H1 (cell line): ENCODE measurements around the gene CLASP2. TPM values are rescaled to one million over a fixed set of nuclear protein-coding genes. Genes with fewer than 3 reads are reported as not detected.

Experiments
- CTCF ChIA-PET: fragments of 300-600 bp; sonication (Branson Sonifier 250); formaldehyde crosslinking; loops from one replicate; lab custom pipeline; 2021; ENCODE audit not compliant: partially characterized antibody; lab: Charles Lee
- POLR2A ChIA-PET: fragments of 300-600 bp; sonication (Branson Sonifier 250); formaldehyde crosslinking; loops from one replicate; lab custom pipeline; 2021; ENCODE audit warnings: inconsistent platforms; ENCODE audit not compliant: partially characterized antibody; lab: Charles Lee
- DNase-seq, 2 experiments: peaks; one replicate each; pipeline versions ENCODE4 v3.0.0 to v3.0.0-alpha.2; 2010 to 2022; ENCODE audit warnings: low spot score in 2 of 2, low read depth in 1 of 2, mixed read lengths in 1 of 2
- FAIRE-seq: peaks from 2 replicates; lab custom pipeline; 2011; peaks lifted over from hg19 to GRCh38; lab: Jason Lieb, UNC
- H2AFZ ChIP-seq: 2 replicates; pipeline ENCODE4 v1.8.1; 2012; ENCODE audit warnings: low read length, inconsistent platforms
- H2AK5ac ChIP-seq: 2 replicates; pipeline ENCODE4 v1.6.1; 2013; ENCODE audit warnings: low read depth, low read length
- H2BK120ac ChIP-seq: replicated peaks from 2 replicates; pipeline ENCODE3; 2013; ENCODE audit warnings: low read depth, low read length, inconsistent platforms
- H2BK12ac ChIP-seq: 2 replicates; pipeline ENCODE4 v1.6.1; 2013; ENCODE audit warnings: low read depth, low read length
- H2BK15ac ChIP-seq: 2 replicates; pipeline ENCODE4 v1.6.1; 2013; ENCODE audit warnings: low read length
- H2BK20ac ChIP-seq: 2 replicates; pipeline ENCODE4 v1.6.1; 2013; ENCODE audit warnings: low read length
- H2BK5ac ChIP-seq: 2 replicates; pipeline ENCODE4 v1.6.1; 2013; ENCODE audit warnings: low read depth, low read length
- H3K14ac ChIP-seq: 2 replicates; pipeline ENCODE4 v1.6.1; 2013; ENCODE audit warnings: inconsistent platforms; ENCODE audit not compliant: insufficient read length
- H3K18ac ChIP-seq: 2 replicates; pipeline ENCODE4 v1.6.1; 2013; ENCODE audit warnings: low read length; ENCODE audit errors: extremely low read depth
- H3K23ac ChIP-seq: 2 replicates; pipeline ENCODE4 v1.6.1; 2013; ENCODE audit warnings: inconsistent platforms; ENCODE audit not compliant: insufficient read length
- H3K23me2 ChIP-seq: 2 replicates; pipeline ENCODE4 v1.6.1; 2013; ENCODE audit warnings: low read depth, low read length
- H3K27ac ChIP-seq: 2 replicates; pipeline ENCODE4 v1.6.1; 2011; ENCODE audit warnings: low read depth, low read length, inconsistent platforms
- H3K27me3 ChIP-seq, 4 experiments: replicated peaks in 1 of 4; 1 replicate in 1 of 4; 2 replicates in 3 of 4; pipeline versions ENCODE4 v1.6.1 to v1.8.1; 2011 to 2013; ENCODE audit warnings: low read length in 3 of 4, mild to moderate bottlenecking in 3 of 4, inconsistent platforms in 2 of 4, mixed read lengths in 2 of 4, moderate library complexity in 1 of 4; ENCODE audit not compliant: control insufficient read depth in 3 of 4, insufficient read depth in 3 of 4; ENCODE audit errors: extremely low read depth in 1 of 4
- H3K36me3 ChIP-seq, 4 experiments: 2 replicates each; pipeline versions ENCODE4 v1.6.1 to v1.8.1; 2011 to 2013; ENCODE audit warnings: mild to moderate bottlenecking in 4 of 4, low read length in 3 of 4, moderate library complexity in 2 of 4, control low read depth in 1 of 4, inconsistent platforms in 1 of 4; ENCODE audit not compliant: insufficient read depth in 4 of 4, control insufficient read depth in 2 of 4
- H3K4ac ChIP-seq: replicated peaks from 2 replicates; pipeline ENCODE3; 2013; ENCODE audit warnings: low read length, low read depth, mixed read lengths, inconsistent platforms; ENCODE audit not compliant: insufficient read length
- H3K4me1 ChIP-seq, 4 experiments: replicated peaks in 1 of 4; 1 replicate in 1 of 4; 2 replicates in 3 of 4; pipeline versions ENCODE4 v1.6.1 to v1.8.1; 2011 to 2013; ENCODE audit warnings: low read length in 3 of 4, inconsistent platforms in 2 of 4, mixed read lengths in 1 of 4; ENCODE audit not compliant: insufficient read depth in 4 of 4, control insufficient read depth in 3 of 4
- H3K4me2 ChIP-seq, 2 experiments: 2 replicates each; pipeline versions ENCODE4 v1.6.1 to v1.8.1; 2011 to 2013; ENCODE audit warnings: low read depth in 2 of 2, low read length in 2 of 2, control low read depth in 1 of 2, inconsistent platforms in 1 of 2, mild to moderate bottlenecking in 1 of 2; ENCODE audit not compliant: insufficient read depth in 1 of 2
- H3K4me3 ChIP-seq, 4 experiments: fragments of 200-600, 300-600 bp in 1 of 4; sonication (generic), shearing (Covaris generic), sonication (Bioruptor Twin) in 1 of 4; 2 replicates each; pipeline versions ENCODE4 v1.5.1 to v1.8.1; 2011 to 2016; ENCODE audit warnings: low read length in 4 of 4, low read depth in 3 of 4, control low read depth in 2 of 4, inconsistent platforms in 2 of 4, mild to moderate bottlenecking in 2 of 4, mixed read lengths in 1 of 4, moderate library complexity in 1 of 4; ENCODE audit not compliant: insufficient read depth in 2 of 4; ENCODE audit errors: extremely low read depth in 1 of 4
- H3K56ac ChIP-seq: replicated peaks from 2 replicates; pipeline ENCODE3; 2013; ENCODE audit warnings: low read depth, mild to moderate bottlenecking, mixed read lengths, low read length, inconsistent platforms; ENCODE audit not compliant: insufficient read length
- H3K79me1 ChIP-seq: 2 replicates; pipeline ENCODE4 v1.6.1; 2013; ENCODE audit warnings: low read depth, low read length, control low read depth
- H3K79me2 ChIP-seq, 2 experiments: 2 replicates each; pipeline versions ENCODE4 v1.6.1 to v1.8.1; 2012 to 2013; ENCODE audit warnings: low read length in 2 of 2, mild to moderate bottlenecking in 2 of 2, inconsistent platforms in 1 of 2; ENCODE audit not compliant: insufficient read depth in 2 of 2, control insufficient read depth in 1 of 2
- H3K9ac ChIP-seq, 4 experiments: replicated peaks in 1 of 4; 1 replicate in 1 of 4; 2 replicates in 3 of 4; pipeline versions ENCODE4 v1.6.1 to v1.8.1; 2011 to 2013; ENCODE audit warnings: low read depth in 3 of 4, low read length in 3 of 4, control low read depth in 2 of 4, mild to moderate bottlenecking in 2 of 4, moderate library complexity in 2 of 4, inconsistent platforms in 1 of 4; ENCODE audit errors: extremely low read depth in 1 of 4
- H3K9me3 ChIP-seq, 2 experiments: 2 replicates each; pipeline versions ENCODE4 v1.6.1 to v1.8.1; 2012 to 2013; ENCODE audit warnings: mild to moderate bottlenecking in 2 of 2, moderate library complexity in 2 of 2, control low read depth in 1 of 2, inconsistent platforms in 1 of 2, low read depth in 1 of 2, low read length in 1 of 2, mixed read lengths in 1 of 2; ENCODE audit not compliant: insufficient read depth in 2 of 2
- H4K20me1 ChIP-seq, 2 experiments: replicated peaks in 1 of 2; 2 replicates each; pipeline versions ENCODE3 to v1.8.1; 2011 to 2013; ENCODE audit warnings: inconsistent platforms in 2 of 2, low read length in 2 of 2, mild to moderate bottlenecking in 1 of 2; ENCODE audit not compliant: insufficient read depth in 2 of 2, control insufficient read depth in 1 of 2
- H4K5ac ChIP-seq: 2 replicates; pipeline ENCODE4 v1.6.1; 2013; ENCODE audit warnings: low read length, low read depth, mixed read lengths, inconsistent platforms; ENCODE audit not compliant: insufficient read length
- H4K8ac ChIP-seq: 2 replicates; pipeline ENCODE4 v1.8.0; 2013; ENCODE audit warnings: mild to moderate bottlenecking, moderate library complexity, low read length, inconsistent platforms; ENCODE audit not compliant: insufficient read depth; ENCODE audit errors: extremely low read depth
- H4K91ac ChIP-seq: replicated peaks from 2 replicates; pipeline ENCODE3; 2013; ENCODE audit warnings: low read length, mixed read lengths, inconsistent platforms; ENCODE audit not compliant: insufficient read length
- NRF1 ChIP-seq: IDR thresholded peaks from 2 replicates; pipeline ENCODE4 v1.6.1; 2011; ENCODE audit warnings: mild to moderate bottlenecking, low read depth, low read length, improper control_type of control experiment
- WGBS, 2 experiments: shearing (Covaris generic) in 1 of 2; methylation state at CpG; one replicate each; pipeline versions ENCODE4 v1.1.6 to v1.1.7; 2013 to 2015; ENCODE audit warnings: low lambda C conversion rate in 2 of 2, mixed read lengths in 2 of 2, inconsistent platforms in 1 of 2, low coverage in 1 of 2, missing lambda C conversion rate in 1 of 2; ENCODE audit not compliant: insufficient replicate concordance in 2 of 2, insufficient coverage in 1 of 2, insufficient read length in 1 of 2; ENCODE audit errors: extremely low coverage in 1 of 2, missing lambda C conversion rate in 1 of 2; 5-methylcytosine and 5-hydroxymethylcytosine counted together
- polyA plus RNA-seq, 7 experiments: library from polyadenylated mRNA; depleted of rRNA in 3 of 7; stranded (reverse) in 5 of 7; unstranded in 2 of 7; fragments of >200 nt in 5 of 7; fragments of 200-250 nt in 2 of 7; gene quantifications; 1 replicate in 5 of 7; 2 replicates in 1 of 7; 4 replicates in 1 of 7; pipeline versions ENCODE4 v1.2.1 to v1.2.3, GENCODE V29; 2011 to 2013; ENCODE audit warnings: missing spikeins in 2 of 7, mixed read lengths in 2 of 7
- total RNA-seq: library from RNA; stranded (reverse); fragmentation: NEBNext Ultra II Directional; extraction: Animal tissue kit (Norgen Biotek cat#: 25700); gene quantifications from 2 replicates; pipeline ENCODE4 v1.2.1, GENCODE V29; 2021

Gene CLASP2
- total and polyA plus RNA-seq, 2 of the 8 experiments (the other 6 are each of a cell fraction or from before 2014, with no cell fraction given) = 21.7 to 58.0 TPM

DNA sequence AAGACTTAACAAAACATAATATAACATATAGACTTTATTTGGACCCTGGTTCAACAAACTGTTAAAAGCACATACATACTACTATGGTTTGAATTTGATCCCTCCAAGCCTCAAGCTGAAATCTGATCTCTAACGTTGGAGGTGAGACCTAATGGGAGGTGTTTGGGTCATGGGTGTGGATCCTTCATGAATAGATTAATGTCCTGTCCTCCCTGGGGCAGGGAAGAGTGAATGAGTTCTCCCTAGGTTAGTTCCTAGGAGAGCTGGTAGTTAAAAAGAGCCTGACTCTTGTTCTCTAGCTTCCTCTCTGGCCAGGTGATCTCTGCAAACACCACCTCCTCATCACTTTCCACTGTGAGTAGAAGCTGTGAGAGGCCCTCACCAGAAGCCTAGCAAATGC is 36.4 kb downstream of the CLASP2 start:
- Histone ChIP-seq H3K14ac (no peak overlapping the region), H4K5ac (no peak overlapping the region), H3K27ac (no peak overlapping the region), H2AFZ (no peak overlapping the region), H3K9me3 (no peaks in the 10 kb centered on the region), H3K23ac (no peak overlapping the region), H4K91ac (no peak overlapping the region), H2BK15ac (no peak overlapping the region), H3K36me3 (peaks cover 0 to 15% (median 3%) of the 10 kb centered on the region in 4 experiments; a peak in 3 of 8 replicates), H3K27me3 (no peaks in the 10 kb centered on the region), H3K4me2 (no peak overlapping the region), H3K4ac (no peak overlapping the region)
- POLR2A ChIA-PET = no interaction called here
- CTCF ChIA-PET = interaction anchor here (0.9 kb wide), 1 partner anchor 23 kb away, joined by 4 read pairs; no protein-coding TSS in a partner anchor
- WGBS, 2 experiments = 64% methylated on average over 1 of the region's 1 CpG; no CpG with 5 or more reads in 1 of the 2 experiments
- TF ChIP-seq NRF1 = no peak
- TF ChIP-seq, all 59 proteins: peak for 0
- no peak overlapping the region for H3K4me3 ChIP-seq
- no peaks in the 10 kb centered on the region for H3K79me2 ChIP-seq
- H3K9ac ChIP-seq = no peak overlapping the region
- H2BK120ac ChIP-seq = no peak overlapping the region
- DNase-seq (no peak), FAIRE-seq (no peak)
- no peaks in the 10 kb centered on the region for H3K23me2 ChIP-seq
- H3K56ac ChIP-seq = no peak overlapping the region
- no peak overlapping the region for H2BK20ac ChIP-seq
- H3K79me1 ChIP-seq = no peaks in the 10 kb centered on the region; the same call in 1 of the 2 replicates
- no peak overlapping the region for H2AK5ac ChIP-seq
- no peak overlapping the region for H2BK12ac ChIP-seq
- H4K8ac ChIP-seq = no peak overlapping the region
- H2BK5ac ChIP-seq = no peak overlapping the region
- no peaks in the 10 kb centered on the region for H3K4me1 ChIP-seq
- no peaks in the 10 kb centered on the region for H4K20me1 ChIP-seq
- H3K18ac ChIP-seq = no peak overlapping the region
